HFFc6 (cell line): ENCODE data around the gene FAM3B. TPM values are rescaled to one million over a fixed set of nuclear protein-coding genes. Genes with fewer than 3 reads are reported as not detected.

ENCODE experiments used
- DNase-seq: peaks from one replicate; pipeline ENCODE4 v3.0.0-alpha.2; 2018
- H3K27ac Mint-ChIP-seq: 2 replicates; pipeline ENCODE4 v1.8.0; 2020; ENCODE audit warnings: mild to moderate bottlenecking, mixed read lengths
- H3K27me3 Mint-ChIP-seq: 2 replicates; pipeline ENCODE4 v1.8.0; 2021; ENCODE audit warnings: mild to moderate bottlenecking, moderate library complexity, mixed read lengths; ENCODE audit not compliant: insufficient read depth
- H3K36me3 Mint-ChIP-seq: 2 replicates; pipeline ENCODE4 v1.8.0; 2021; ENCODE audit warnings: low read depth, mixed read lengths
- H3K4me1 Mint-ChIP-seq: 2 replicates; pipeline ENCODE4 v1.8.0; 2020; ENCODE audit warnings: low read depth, mixed read lengths
- H3K4me3 Mint-ChIP-seq: 2 replicates; pipeline ENCODE4 v1.8.0; 2020; ENCODE audit warnings: mild to moderate bottlenecking, moderate library complexity, mixed read lengths
- H3K9me3 Mint-ChIP-seq: 2 replicates; pipeline ENCODE4 v1.8.0; 2020; ENCODE audit warnings: mild to moderate bottlenecking, mixed read lengths
- total RNA-seq, 6 experiments: library from RNA; stranded (reverse); fragmentation: NEBNext Ultra II Directional; extraction: Animal tissue kit (Norgen Biotek cat#: 25700); gene quantifications; 2 replicates in 1 of 6; 3 replicates in 5 of 6; pipeline ENCODE4 v1.2.3, GENCODE V29; 2021
- TF ChIP-seq, protein P1 (sequence below): fragments of 200-600 bp; sonication (generic); IDR thresholded peaks from 2 replicates; pipeline ENCODE4 v1.5.0; 2021; ENCODE audit warnings: antibody characterized with exemption, mild to moderate bottlenecking

Gene FAM3B
- total RNA-seq, 6 experiments from 2014 or later: not detected

DNA sequence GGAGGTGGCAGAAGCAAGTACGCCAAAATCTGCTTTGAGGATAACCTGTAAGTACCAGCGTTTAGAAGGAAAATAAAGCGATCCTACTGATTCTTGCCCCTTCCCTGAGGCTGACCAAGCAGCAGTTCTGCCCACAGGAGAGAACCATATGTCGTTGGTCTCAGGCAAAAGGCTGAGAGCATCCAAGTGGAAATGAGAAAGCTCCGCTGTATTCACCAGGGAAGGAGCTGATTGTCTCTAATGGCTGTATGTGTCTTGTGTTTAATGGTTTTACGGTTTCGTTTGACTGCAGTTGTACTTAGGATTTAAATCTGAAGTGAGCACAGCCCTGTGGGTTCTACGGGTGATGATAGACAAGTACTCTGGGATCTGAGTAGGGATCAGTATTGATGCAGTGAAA, 21.9 kb downstream of the FAM3B start:
- DNase-seq: no peak
- Mint-ChIP-seq H3K27ac (no peak overlapping the region), H3K4me3 (no peak overlapping the region), H3K36me3 (no peaks in the 10 kb centered on the region), H3K9me3 (peaks cover 14% of the 10 kb centered on the region), H3K4me1 (no peaks in the 10 kb centered on the region), H3K27me3 (peaks cover 6% of the 10 kb centered on the region)
- TF ChIP-seq, protein P1, sequence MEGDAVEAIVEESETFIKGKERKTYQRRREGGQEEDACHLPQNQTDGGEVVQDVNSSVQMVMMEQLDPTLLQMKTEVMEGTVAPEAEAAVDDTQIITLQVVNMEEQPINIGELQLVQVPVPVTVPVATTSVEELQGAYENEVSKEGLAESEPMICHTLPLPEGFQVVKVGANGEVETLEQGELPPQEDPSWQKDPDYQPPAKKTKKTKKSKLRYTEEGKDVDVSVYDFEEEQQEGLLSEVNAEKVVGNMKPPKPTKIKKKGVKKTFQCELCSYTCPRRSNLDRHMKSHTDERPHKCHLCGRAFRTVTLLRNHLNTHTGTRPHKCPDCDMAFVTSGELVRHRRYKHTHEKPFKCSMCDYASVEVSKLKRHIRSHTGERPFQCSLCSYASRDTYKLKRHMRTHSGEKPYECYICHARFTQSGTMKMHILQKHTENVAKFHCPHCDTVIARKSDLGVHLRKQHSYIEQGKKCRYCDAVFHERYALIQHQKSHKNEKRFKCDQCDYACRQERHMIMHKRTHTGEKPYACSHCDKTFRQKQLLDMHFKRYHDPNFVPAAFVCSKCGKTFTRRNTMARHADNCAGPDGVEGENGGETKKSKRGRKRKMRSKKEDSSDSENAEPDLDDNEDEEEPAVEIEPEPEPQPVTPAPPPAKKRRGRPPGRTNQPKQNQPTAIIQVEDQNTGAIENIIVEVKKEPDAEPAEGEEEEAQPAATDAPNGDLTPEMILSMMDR: no peak

DNA sequence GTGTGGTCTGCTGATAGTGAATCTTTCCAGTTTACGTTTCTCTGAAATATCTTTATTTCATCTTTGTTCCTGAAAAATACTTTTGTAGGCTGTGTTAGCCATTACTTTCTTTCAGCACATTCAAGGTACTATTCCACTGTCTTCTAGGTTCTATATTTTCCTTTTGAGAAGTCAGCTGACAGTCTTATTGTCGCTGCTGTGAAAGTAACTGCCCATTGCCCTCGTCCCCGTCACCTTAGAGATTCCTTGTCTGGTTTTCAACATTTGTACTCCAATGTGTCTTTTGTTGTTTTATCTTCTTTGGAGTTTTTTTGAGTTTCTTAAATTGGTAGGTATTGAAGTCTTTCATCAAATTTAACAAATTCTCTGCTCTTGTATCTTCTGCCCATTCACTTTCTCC, 25.4 kb downstream of the FAM3B start:
- H3K27me3 Mint-ChIP-seq: peaks cover 9% of the 10 kb centered on the region
- H3K9me3 Mint-ChIP-seq: peaks cover 10% of the 10 kb centered on the region
- no peaks in the 10 kb centered on the region for H3K36me3 Mint-ChIP-seq
- no peaks in the 10 kb centered on the region for H3K4me1 Mint-ChIP-seq
- H3K4me3 Mint-ChIP-seq: no peak overlapping the region
- TF ChIP-seq, protein P1: no peak
- no peak overlapping the region for H3K27ac Mint-ChIP-seq
- no peak for DNase-seq

DNA sequence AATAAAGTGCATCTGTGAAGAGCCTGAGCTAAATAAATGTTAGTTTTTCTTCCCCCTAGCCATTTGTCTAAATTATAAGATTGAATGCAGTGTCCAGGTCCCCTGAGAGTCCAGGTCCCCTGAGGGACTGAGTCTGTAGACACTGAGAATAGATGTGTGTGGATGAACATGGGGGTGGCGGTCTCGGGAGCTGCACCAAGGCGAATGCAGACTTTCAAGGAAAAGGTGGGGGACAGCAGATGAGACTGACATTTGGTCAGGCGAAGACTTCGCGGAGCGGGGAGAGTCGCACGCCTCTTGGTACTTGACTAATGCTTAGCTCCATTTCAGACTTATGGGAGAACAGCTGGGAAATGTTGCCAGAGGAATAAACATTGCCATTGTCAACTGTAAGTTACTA, 27.5 kb downstream of the FAM3B start:
- Mint-ChIP-seq H3K9me3 (no peaks in the 10 kb centered on the region; the same call in 1 of the 2 replicates), H3K4me3 (no peak overlapping the region), H3K4me1 (no peaks in the 10 kb centered on the region), H3K27ac (no peak overlapping the region), H3K27me3 (peaks cover 6% of the 10 kb centered on the region), H3K36me3 (no peaks in the 10 kb centered on the region)
- DNase-seq: no peak
- TF ChIP-seq, protein P1: no peak

DNA sequence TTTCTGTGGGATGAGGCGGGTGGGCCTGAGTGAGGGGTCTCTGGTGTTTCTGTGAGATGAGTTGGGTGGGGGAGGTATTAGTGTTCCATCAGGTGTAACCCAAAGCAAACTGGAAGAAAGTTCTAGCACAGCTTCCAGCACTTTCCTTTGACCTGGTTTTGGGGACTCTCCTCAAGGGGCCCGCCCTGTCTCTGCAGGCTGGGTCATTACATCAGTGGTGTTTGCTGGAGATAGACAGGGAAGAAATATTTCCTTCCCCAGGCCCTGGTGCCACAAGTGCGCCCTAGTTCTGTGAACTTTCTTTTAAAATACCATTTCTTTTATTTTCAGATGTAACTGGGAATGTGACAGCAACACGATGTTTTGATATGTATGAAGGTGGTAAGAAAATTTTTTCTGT, 28.8 kb downstream of the FAM3B start:
- Mint-ChIP-seq H3K4me1 (no peaks in the 10 kb centered on the region), H3K9me3 (no peaks in the 10 kb centered on the region; the same call in 1 of the 2 replicates), H3K4me3 (no peak overlapping the region), H3K27me3 (peaks cover 9% of the 10 kb centered on the region), H3K36me3 (no peaks in the 10 kb centered on the region), H3K27ac (no peak overlapping the region)
- TF ChIP-seq, protein P1: no peak
- no peak for DNase-seq

DNA sequence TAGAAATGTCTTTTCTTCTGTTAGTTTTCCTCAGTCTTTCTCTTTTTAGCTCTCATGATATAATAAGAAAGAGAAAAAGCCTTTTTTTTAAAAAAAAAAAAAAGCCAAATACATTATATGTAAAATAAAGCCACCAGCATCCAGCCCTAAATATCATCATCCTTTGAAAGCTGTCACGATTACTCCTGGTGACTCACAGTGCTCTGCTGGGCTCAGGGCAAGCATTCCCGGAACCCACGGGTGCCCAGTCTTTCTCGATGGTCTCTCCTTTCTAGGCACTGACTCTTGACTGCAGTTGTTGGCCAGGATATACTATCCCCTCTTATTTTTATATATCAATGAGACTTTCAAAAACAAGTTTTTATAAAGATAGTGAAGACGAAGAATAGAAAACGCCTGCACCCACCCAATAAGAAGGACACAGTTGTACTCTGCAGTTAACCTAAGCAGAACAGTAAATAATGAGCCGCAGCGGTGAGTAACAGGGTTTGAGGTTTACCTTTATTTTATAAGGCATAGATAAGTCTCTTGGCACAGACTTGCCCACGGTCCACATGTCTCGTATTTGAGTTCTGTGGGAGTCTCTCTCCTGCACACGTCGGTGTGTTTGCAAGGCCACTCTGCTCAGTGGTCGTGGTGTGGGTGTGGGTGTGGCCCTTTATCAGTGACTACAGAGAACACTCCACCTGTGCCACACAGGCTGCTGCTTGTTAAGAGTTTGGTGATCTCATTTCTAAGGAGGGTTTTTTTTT, 29.5 kb downstream of the FAM3B start:
- no peaks in the 10 kb centered on the region for H3K36me3 Mint-ChIP-seq
- TF ChIP-seq, protein P1: no peak
- peaks cover 11% of the 10 kb centered on the region for H3K27me3 Mint-ChIP-seq
- H3K27ac Mint-ChIP-seq: no peak overlapping the region
- no peak for DNase-seq
- H3K9me3 Mint-ChIP-seq: no peaks in the 10 kb centered on the region; the same call in 1 of the 2 replicates
- no peaks in the 10 kb centered on the region for H3K4me1 Mint-ChIP-seq
- no peak overlapping the region for H3K4me3 Mint-ChIP-seq
